DMS79 (cell line): ENCODE data around the gene RPS6KB2.
A peak's percentile ranks its signal among the peaks of the same experiment; 100 is the strongest.
"Not testable (repeated sequence)": the region's sequence is repeated elsewhere in the genome, so short reads cannot be mapped to it uniquely, and the experiment has no call there.

Experiments used
- DNase-seq: peaks from one replicate; lab custom pipeline; 2025; lab: John Stamatoyannopoulos, UW

RPS6KB2 gene

DNA sequence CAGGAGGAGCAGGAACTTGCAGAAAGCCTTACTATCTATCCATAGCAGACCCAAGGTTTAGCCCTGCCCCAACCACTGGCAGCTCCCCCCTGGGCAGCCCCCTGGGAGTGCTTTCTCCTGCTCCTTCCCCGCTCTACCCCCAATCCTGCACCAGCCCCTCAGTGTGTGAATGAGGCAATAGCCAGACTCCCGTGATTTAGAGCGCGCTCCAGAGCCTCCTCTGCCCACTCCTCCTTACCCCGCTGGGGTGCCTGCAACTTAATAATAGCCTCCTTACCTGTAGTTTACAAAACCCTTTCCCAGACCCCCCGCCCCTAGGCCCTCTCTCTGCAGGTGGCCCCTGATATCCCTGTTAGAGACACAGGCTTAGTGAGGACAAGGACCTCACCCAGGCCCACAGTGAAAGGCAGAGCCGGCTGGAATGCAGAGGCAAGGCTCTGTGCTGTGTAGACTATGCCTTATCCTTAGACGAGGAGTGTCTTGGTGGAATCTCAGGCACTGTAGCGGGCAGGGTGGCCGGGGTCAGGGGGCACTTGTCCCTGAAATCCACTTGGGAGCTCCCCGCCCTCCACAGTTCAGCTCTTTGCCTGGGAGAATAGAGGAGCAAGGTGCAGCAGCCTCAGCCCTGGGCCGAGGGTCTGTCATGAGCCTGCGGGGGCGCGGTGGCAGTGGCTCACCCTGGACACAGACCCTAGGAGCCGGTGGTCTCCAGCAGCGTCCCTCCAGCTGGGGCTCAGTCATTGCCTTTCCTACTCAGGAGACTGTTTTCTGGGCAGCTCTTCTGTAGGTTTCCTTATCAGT is 17.1 kb upstream of the RPS6KB2 start:
- no peak for DNase-seq

GRCh38 chr11:67411785-67412152 is 16.5 kb upstream of the RPS6KB2 start:
- no peak for DNase-seq

DNA sequence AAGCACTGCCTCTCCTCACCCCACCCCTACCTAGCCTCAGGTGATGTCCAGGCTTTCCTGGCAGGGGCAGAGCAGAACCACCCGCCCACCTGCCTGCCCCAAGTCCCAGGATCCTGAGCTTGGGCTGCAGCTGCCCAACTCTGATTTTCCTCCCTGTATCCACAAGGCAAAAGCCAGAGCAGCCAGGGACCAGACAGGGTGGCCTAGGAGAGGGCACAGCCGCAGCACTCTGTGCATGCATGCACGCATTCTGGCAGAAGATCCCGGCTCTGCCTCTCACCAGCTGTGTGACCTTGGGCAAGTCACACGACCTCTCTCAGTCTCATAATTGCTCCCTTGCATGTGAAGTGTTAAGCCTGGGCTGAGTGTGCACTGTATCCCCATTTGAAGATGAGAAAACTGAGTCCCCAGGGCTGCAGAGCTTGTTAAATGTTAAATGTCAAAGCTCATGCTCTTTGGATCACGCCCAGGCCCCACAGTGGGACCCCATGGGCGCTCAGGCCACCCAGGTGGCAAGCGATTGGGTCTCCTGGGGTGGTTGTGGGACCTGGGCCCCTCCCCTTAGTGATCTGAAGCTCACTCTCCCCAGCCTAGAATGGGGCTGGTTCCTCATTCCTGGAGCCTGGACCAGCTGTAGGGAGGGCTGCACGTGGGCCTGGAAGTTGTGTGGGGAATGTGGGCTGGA is 15.7 kb upstream of the RPS6KB2 start:
- DNase-seq: no peak

- no peak for DNase-seq
These were observed 14.9 kb upstream of the RPS6KB2 start for GRCh38 chr11:67413266-67413849.

DNA sequence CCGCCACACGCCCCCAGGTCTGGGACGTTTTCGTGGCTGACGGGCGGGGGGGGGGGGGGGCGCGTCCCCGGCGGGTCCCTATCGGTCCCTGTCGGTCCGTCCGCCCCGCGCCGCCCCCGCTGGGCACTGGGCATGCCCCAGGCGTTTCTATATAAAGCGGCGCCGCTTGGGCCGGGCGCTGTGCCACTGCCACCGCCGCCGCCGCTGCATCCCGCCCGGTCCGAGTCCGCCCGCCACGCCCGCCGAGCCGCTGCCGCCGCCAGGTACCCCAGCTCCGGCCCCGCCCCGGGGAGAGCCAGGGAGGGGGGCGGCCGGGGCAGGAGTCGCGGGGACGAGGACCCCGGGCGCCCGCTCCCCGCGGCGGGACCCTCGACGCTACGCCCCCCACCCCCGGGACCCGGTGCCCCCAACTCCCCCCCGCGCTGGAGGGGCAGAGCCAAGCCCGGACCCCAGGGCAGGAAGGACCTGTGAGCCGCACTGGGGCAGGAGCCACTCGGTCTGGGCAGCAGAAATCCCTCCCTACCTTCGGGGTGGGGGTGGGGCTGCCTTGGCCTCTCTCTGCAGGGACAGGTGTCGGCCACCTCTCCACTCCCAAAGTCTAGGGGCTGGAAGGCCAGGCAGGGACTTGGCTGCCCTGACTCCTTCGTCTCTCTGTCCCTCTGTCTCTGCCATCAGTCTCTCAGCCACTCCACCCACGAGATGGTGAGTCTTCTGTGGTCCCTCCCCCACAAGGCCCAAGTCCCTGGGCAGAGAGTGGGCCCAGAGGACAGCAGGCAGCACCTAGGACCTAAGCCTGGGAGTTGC is 12.6 kb upstream of the RPS6KB2 start, which contains the start of gene CARNS1:
CARNS1 (plus strand) TSS at position 178 of the 804 bp plus-strand sequence; CDS start at position 700, 522 bp downstream.
- peak; percentile 11 for DNase-seq

- DNase-seq: peak; percentile 9
These were observed 11.6 kb upstream of the RPS6KB2 start for GRCh38 chr11:67416416-67417335.

DNA sequence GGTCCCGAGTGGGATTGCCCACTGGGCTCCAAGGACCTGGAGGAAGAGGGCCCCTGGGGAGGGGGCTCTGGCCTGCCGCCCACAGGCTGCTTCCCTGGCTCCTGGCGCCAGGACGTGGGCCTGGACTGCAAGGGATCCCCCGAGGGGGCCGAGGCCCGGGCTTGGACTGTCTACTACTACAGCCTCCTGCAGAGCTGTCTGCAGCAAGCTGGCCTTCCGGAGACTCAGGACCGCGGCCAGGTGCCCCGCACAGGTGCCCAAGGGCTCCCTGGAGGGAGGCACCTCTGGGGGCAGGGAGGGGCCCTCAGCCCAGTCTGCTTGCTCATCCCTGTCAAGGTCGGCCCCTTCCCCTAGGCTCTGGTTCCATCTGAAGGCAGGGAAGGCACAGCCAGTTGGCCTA is 10.9 kb upstream of the RPS6KB2 start:
- DNase-seq: no peak

- peak; percentile 47 for DNase-seq
These were observed 9.6 kb upstream of the RPS6KB2 start for GRCh38 chr11:67418476-67419281.

GRCh38 chr11:67419325-67420049 is 8.8 kb upstream of the RPS6KB2 start:
- no peak for DNase-seq

- no peak for DNase-seq
These were observed 8.1 kb upstream of the RPS6KB2 start for GRCh38 chr11:67420147-67420645.

- peak; percentile 82 for DNase-seq
These were observed 7.5 kb upstream of the RPS6KB2 start for GRCh38 chr11:67420646-67421429.

DNA sequence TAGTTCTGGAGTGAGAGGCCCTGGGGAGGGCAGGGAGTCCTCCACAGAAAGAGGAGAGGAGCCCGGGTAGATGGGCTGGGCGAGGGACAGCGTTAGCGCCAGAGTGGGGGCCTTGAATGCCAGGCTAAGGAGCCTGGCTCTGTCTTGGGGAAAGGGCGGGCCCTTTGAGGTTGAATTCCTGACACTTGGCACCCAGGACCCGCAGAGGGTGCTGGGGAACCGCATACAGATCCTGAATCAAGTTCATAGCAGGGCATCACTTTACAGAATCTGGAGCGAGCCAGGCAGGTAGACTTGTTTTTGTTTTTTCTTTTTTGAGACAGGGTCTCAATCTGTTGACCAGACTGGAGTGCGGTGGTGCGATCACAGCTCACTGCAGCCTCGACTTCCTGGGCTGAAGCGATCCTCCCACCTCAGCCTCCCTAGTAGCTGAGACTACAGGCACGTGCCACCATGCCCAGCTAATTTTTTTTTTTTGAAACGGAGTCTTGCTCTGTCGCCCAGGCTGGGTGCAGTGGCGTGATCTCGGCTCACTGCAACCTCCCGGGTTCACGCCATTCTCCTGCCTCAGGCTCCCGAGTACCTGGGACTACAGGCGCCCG is 6.8 kb upstream of the RPS6KB2 start:
- DNase-seq: no peak

- DNase-seq: no peak
These were observed 5.4 kb upstream of the RPS6KB2 start for GRCh38 chr11:67422891-67423290.

- no peak for DNase-seq
These were observed 4.8 kb upstream of the RPS6KB2 start for GRCh38 chr11:67423466-67423865.

- DNase-seq: no peak
These were observed 4.2 kb upstream of the RPS6KB2 start for GRCh38 chr11:67423891-67424613.

DNA sequence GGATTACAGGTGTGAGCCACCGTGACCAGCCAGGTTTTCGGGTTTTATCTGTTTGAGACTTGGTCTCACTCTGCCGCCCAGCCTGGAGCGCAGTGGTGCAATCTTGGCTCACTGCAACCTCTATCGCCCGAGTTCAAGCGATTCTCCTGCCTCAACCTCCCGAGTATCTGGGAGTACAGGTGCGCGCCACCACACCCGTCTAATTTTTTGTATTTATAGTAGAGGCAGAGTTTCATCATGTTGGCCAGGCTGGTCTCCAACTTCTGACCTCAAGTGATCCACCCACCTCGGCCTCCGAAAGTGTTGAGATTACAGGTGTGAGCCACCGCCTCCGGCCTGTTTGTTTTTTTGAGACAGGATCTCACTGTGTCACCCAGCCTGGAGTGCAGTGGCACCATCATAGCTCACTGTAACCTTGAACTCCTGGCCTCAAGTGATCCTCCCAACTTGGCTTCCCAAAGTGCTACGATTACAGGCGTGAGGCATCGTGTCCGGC is 882 bp upstream of the RPS6KB2 start:
- DNase-seq: not testable (repeated sequence)

- DNase-seq: no peak
These were observed 859 bp downstream of the RPS6KB2 start for GRCh38 chr11:67429038-67429668.
